ENCODE results near the gene GXYLT1. TPM values are rescaled to one million over a fixed set of nuclear protein-coding genes. Genes with fewer than 3 reads are reported as not detected.

The GXYLT1 gene
- total and polyA plus RNA-seq, 9 donors, result 3.8 to 15.4 (median 11.7) TPM

DNA sequence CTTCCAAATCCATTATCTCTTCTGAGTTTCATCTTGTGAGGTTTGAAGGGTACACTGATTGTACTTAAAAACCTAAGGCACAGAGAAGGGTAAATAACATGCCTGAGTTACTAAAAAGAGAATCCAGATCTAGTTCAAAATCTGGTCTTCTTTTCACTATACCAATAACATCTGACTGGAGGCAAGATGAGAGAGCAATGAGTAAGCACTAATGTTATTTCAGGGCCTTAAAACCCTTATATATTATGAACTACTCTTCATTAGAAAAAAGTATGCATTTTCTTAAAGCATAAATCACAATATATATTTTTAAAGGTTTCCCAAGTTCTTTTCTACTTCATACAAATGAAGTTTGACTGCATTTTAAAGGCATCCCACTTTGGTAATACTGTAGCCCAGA lies 60.2 kb downstream of the GXYLT1 start:
- no peak overlapping the region for H3K27ac ChIP-seq
- H3K27me3 ChIP-seq, result no peaks in the 10 kb centered on the region
- no peaks in the 10 kb centered on the region for H3K9me3 ChIP-seq
- no peak for DNase-seq
- intact Hi-C loops (cut with DNase I), result no loop called here
- H3K36me3 ChIP-seq, result no peaks in the 10 kb centered on the region
- H3K4me1 ChIP-seq (ENCODE audit: insufficient read depth), result no peaks in the 10 kb centered on the region
- no peak for TF ChIP-seq POLR2A (IDR thresholded peaks at IDR 0.05)
- TF ChIP-seq EP300 (IDR thresholded peaks at IDR 0.05), result no peak
- TF ChIP-seq, protein P1, sequence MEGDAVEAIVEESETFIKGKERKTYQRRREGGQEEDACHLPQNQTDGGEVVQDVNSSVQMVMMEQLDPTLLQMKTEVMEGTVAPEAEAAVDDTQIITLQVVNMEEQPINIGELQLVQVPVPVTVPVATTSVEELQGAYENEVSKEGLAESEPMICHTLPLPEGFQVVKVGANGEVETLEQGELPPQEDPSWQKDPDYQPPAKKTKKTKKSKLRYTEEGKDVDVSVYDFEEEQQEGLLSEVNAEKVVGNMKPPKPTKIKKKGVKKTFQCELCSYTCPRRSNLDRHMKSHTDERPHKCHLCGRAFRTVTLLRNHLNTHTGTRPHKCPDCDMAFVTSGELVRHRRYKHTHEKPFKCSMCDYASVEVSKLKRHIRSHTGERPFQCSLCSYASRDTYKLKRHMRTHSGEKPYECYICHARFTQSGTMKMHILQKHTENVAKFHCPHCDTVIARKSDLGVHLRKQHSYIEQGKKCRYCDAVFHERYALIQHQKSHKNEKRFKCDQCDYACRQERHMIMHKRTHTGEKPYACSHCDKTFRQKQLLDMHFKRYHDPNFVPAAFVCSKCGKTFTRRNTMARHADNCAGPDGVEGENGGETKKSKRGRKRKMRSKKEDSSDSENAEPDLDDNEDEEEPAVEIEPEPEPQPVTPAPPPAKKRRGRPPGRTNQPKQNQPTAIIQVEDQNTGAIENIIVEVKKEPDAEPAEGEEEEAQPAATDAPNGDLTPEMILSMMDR (IDR thresholded peaks at IDR 0.05), result no peak
- H3K4me3 ChIP-seq, result no peak overlapping the region

DNA sequence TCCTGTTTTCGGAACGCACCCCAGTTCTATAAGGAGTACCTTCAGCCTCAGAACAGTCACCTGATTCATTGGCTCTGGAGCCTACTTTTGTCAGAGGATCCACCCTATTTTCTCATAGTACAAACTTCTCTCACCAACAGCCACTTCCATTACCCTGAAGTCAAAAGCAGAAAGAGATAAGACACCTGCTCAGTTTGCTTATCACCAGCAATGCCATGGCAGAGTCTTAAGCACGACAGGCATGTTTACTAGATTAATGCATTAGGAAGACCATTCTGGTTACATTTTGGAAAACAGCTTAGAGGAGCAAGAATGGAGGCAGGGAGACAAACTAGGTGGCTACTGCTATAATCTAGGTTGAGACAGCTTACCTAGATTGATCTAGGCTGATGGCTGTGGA lies 67.7 kb downstream of the GXYLT1 start:
- H3K36me3 ChIP-seq, result no peaks in the 10 kb centered on the region
- H3K9me3 ChIP-seq, result no peaks in the 10 kb centered on the region
- peaks cover 2% of the 10 kb centered on the region for H3K4me1 ChIP-seq (ENCODE audit: insufficient read depth)
- no peak overlapping the region for H3K4me3 ChIP-seq
- H3K27ac ChIP-seq, result no peak overlapping the region
- no peaks in the 10 kb centered on the region for H3K27me3 ChIP-seq
- no peak for DNase-seq
- no peak for TF ChIP-seq EP300 (IDR thresholded peaks at IDR 0.05)
- no peak for TF ChIP-seq POLR2A (IDR thresholded peaks at IDR 0.05)
- TF ChIP-seq, protein P1 (IDR thresholded peaks at IDR 0.05), result no peak
- WGBS, 3 donors, result 74 to 84% (median 81%) methylated on average over 3 of the region's 3 CpGs
- intact Hi-C loops (cut with DNase I), result no loop called here

DNA sequence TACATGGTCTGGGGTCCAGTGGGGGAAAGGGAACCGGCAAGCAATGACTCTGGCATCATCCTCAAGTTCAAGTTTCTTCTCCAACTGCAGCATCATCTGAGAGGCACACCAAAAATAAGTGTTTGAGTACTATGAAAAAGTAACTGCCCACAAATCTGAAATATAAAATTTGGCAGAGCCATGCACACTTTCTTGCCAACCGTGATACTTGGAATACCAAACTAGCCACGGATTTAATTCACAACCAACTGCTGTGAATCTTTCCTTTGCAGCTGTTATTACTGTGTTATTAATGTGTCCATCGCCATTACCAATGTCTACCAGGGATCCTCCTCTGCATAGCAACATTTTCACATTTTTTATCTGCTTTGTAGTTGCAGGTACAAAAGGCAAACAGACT lies 74.6 kb downstream of the GXYLT1 start:
- TF ChIP-seq, protein P1 (IDR thresholded peaks at IDR 0.05), result no peak
- TF ChIP-seq POLR2A (IDR thresholded peaks at IDR 0.05) (no peak), EP300 (IDR thresholded peaks at IDR 0.05) (no peak)
- Histone ChIP-seq H3K27me3 (no peaks in the 10 kb centered on the region), H3K4me3 (no peak overlapping the region), H3K4me1 (ENCODE audit: insufficient read depth) (no peaks in the 10 kb centered on the region), H3K36me3 (no peaks in the 10 kb centered on the region), H3K9me3 (no peaks in the 10 kb centered on the region), H3K27ac (no peak overlapping the region)
- 48 to 50% (median 48%) methylated on average over 4 of the region's 4 CpGs for WGBS, 3 donors
- intact Hi-C loops (cut with DNase I), result no loop called here
- no peak for DNase-seq

DNA sequence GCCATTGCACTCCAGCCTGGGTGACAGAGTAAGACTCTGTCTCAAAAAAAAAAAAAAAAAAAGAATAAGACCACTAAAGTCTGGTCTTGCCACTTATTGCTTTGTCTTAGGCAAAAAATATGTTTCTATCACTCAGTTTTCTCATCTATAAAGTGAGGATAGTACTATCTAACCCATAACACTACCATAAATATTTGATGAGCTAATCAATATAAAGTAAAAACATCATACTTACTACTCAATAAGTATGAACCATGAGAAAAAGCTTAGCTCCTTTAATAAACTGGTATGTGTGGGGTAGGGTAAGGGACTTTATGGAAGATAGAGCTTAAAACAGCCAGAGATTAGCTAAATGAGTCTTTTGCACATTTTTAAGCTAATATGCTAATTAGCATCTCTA lies 85.5 kb downstream of the GXYLT1 start:
- Histone ChIP-seq H3K27me3 (no peaks in the 10 kb centered on the region), H3K9me3 (no peaks in the 10 kb centered on the region), H3K27ac (no peak overlapping the region), H3K36me3 (no peaks in the 10 kb centered on the region), H3K4me3 (no peak overlapping the region), H3K4me1 (ENCODE audit: insufficient read depth) (no peaks in the 10 kb centered on the region)
- TF ChIP-seq, protein P1 (IDR thresholded peaks at IDR 0.05), result no peak
- TF ChIP-seq POLR2A (IDR thresholded peaks at IDR 0.05), result no peak
- TF ChIP-seq EP300 (IDR thresholded peaks at IDR 0.05), result no peak
- intact Hi-C loops (cut with DNase I), result no loop called here
- DNase-seq, result no peak

DNA sequence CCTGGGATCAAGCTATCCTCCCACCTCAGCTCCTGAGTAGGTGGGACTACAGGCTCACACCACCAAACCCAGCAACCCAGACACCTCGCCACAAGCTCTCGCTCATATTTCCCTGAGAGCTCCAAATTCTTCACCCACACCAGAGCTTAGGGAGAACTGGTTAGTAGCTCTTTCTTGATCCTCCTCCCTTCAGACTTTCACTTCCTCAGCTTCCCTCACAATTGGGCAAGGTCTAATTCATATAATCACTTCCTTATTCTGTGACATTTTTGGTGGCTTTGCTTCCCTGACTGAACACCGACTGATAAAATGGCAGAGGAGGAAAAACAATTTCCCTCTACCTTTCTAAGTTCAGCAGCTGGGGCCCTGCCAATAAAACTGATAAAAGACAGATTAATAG lies 88.5 kb downstream of the GXYLT1 start:
- no peaks in the 10 kb centered on the region for H3K36me3 ChIP-seq
- TF ChIP-seq, protein P1 (IDR thresholded peaks at IDR 0.05), result no peak
- TF ChIP-seq EP300 (IDR thresholded peaks at IDR 0.05) (no peak), POLR2A (IDR thresholded peaks at IDR 0.05) (no peak)
- H3K9me3 ChIP-seq, result no peaks in the 10 kb centered on the region
- H3K27ac ChIP-seq, result no peak overlapping the region
- H3K27me3 ChIP-seq, result no peaks in the 10 kb centered on the region
- intact Hi-C loops (cut with DNase I), result no loop called here
- DNase-seq, result no peak
- no peak overlapping the region for H3K4me3 ChIP-seq
- WGBS, 3 donors, result 89% methylated on average over 3 of the region's 3 CpGs
- H3K4me1 ChIP-seq (ENCODE audit: insufficient read depth), result no peaks in the 10 kb centered on the region

Measured in ovary (tissue), 9 donors.